Peyer's patch (tissue), 4 donors: ENCODE data around the gene ERAL1. TPM values are rescaled to one million over a fixed set of nuclear protein-coding genes. Genes with fewer than 3 reads are reported as not detected.
A peak's percentile ranks its signal among the peaks of the same experiment; 100 is the strongest.

Source experiments
- DNase-seq, 3 donors: peaks; one replicate each; pipeline ENCODE4 v3.0.0-alpha.2; 2017 to 2019
- H3K27ac ChIP-seq, 4 donors: fragments of 200-600 bp; sonication (generic); one replicate each; pipeline ENCODE4 v1.5.1; 2016 to 2019
- H3K27me3 ChIP-seq, 2 donors: fragments of 200-600 bp; sonication (generic); one replicate each; pipeline ENCODE4 v1.5.1; 2019
- H3K36me3 ChIP-seq, 3 donors: fragments of 200-600 bp; sonication (generic); one replicate each; pipeline ENCODE4 v1.5.1; 2016 to 2019
- H3K4me1 ChIP-seq, 4 donors: fragments of 200-600 bp; sonication (generic); one replicate each; pipeline ENCODE4 v1.5.1; 2016 to 2019
- H3K4me3 ChIP-seq, 4 donors: fragments of 200-600 bp; sonication (generic); 1 replicate in 3 of 4; 2 replicates in 1 of 4; pipeline ENCODE4 v1.5.1; 2016 to 2019; ENCODE audit warnings: mild to moderate bottlenecking in 1 of 4
- H3K9me3 ChIP-seq, 4 donors: fragments of 200-600 bp; sonication (generic); one replicate each; pipeline ENCODE4 v1.5.1; 2016 to 2019; ENCODE audit warnings: mild to moderate bottlenecking in 1 of 4
- POLR2A ChIP-seq, 2 donors: fragments of 450-650 bp; IDR thresholded peaks; one replicate each; pipeline ENCODE4 v1.5.1; 2017; ENCODE audit warnings: antibody characterized with exemption in 2 of 2, mild to moderate bottlenecking in 2 of 2, moderate library complexity in 2 of 2
- small RNA-seq, 2 donors: library from RNA; depleted of rRNA; stranded (forward); fragments of <200 nt; gene quantifications; one replicate each; pipeline ENCODE3, GENCODE V24; 2016
- total RNA-seq, 4 donors: library from RNA; depleted of rRNA; stranded (reverse); fragments of >200 nt; gene quantifications; one replicate each; pipeline ENCODE4 v1.1.0, GENCODE V29; 2016
- TF ChIP-seq, protein P1 (sequence below), 6 experiments: fragments of 450-650 bp in 4 of 6; fragments of 200-600 bp in 2 of 6; sonication (generic) in 1 of 6; IDR thresholded peaks; one replicate each; pipeline ENCODE4 v1.5.1; 2017 to 2019; ENCODE audit warnings: antibody characterized with exemption in 6 of 6, mild to moderate bottlenecking in 3 of 6, moderate library complexity in 1 of 6

The ERAL1 gene
- total RNA-seq, 4 donors from 2014 or later = 43.8 to 118 (median 51.0) TPM

DNA sequence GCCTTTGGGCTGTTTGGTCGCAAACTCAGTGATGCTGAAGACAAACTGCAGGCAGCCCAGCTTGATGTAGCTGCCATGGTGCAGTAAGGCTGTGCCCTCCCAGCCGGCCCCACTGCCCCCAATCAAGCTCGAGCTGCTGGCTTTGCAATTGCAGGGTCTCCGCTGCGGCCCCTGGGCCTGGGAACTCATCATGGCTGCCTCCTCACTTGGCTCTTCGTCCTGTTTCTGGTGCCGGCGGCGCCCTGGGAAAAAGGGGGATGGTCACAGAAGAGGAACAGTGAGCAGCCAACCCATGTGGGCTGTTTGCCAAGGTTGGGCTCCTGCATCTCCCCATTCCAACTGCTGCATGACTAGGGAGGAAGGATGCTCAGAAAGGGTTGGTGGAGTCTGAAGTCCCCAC lies 51.5 kb downstream of the ERAL1 start:
- Histone ChIP-seq H3K4me1 (peaks cover 0 to 26% (median 4%) of the 10 kb centered on the region in 4 donors), H3K27ac (no peak overlapping the region), H3K36me3 (peaks cover 0 to 51% (median 0%) of the 10 kb centered on the region in 3 donors), H3K27me3 (no peaks in the 10 kb centered on the region), H3K9me3 (no peaks in the 10 kb centered on the region), H3K4me3 (no peak overlapping the region)
- no peak for DNase-seq
- TF ChIP-seq, protein P1, sequence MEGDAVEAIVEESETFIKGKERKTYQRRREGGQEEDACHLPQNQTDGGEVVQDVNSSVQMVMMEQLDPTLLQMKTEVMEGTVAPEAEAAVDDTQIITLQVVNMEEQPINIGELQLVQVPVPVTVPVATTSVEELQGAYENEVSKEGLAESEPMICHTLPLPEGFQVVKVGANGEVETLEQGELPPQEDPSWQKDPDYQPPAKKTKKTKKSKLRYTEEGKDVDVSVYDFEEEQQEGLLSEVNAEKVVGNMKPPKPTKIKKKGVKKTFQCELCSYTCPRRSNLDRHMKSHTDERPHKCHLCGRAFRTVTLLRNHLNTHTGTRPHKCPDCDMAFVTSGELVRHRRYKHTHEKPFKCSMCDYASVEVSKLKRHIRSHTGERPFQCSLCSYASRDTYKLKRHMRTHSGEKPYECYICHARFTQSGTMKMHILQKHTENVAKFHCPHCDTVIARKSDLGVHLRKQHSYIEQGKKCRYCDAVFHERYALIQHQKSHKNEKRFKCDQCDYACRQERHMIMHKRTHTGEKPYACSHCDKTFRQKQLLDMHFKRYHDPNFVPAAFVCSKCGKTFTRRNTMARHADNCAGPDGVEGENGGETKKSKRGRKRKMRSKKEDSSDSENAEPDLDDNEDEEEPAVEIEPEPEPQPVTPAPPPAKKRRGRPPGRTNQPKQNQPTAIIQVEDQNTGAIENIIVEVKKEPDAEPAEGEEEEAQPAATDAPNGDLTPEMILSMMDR (IDR thresholded peaks at IDR 0.05) = no peak

DNA sequence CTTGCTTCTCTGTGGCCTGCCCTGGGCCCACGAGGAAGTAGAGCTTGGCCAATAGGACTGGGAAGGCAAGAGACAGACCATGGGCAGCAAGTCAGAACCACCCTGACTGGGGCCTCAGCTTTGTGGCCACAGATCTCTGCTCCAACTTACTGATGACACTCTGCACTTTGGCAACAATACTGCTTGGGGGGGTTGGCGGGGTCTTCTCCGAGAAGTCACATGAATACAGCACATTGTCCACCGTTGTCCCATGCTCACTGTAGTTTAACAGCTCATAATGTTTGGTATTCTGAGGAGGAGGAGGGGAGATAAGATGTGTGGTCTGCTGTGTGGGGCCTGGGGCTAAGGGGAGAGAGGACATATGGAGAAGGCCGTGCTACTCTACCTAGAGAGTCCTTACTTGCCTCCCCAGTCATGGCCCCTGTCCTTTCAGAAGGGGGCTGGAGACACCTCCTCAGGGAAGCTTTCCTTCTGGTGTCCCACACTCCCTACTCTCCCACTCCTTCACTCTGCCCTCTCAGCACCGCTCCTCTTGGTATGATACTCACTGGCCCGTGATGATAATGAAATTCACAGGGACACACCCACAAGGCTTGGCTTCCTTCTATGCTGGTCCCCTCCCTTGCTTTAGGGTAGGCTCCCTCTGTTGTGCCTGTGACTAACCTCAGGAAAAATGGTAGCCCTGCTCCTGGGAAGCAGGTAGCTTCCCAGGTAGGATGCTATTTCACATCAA lies 52.1 kb downstream of the ERAL1 start:
- no peak overlapping the region for H3K4me3 ChIP-seq
- no peaks in the 10 kb centered on the region for H3K27me3 ChIP-seq
- H3K27ac ChIP-seq = peak overlapping the region in 2 of 4 donors; percentile 5 to 73
- no peak for DNase-seq
- TF ChIP-seq, protein P1 (IDR thresholded peaks at IDR 0.05) = no peak
- TF ChIP-seq POLR2A (IDR thresholded peaks at IDR 0.05) = no peak
- H3K4me1 ChIP-seq = peaks cover 0 to 23% (median 1%) of the 10 kb centered on the region in 4 donors
- peaks cover 0 to 57% (median 0%) of the 10 kb centered on the region in 3 donors for H3K36me3 ChIP-seq
- H3K9me3 ChIP-seq = no peaks in the 10 kb centered on the region

DNA sequence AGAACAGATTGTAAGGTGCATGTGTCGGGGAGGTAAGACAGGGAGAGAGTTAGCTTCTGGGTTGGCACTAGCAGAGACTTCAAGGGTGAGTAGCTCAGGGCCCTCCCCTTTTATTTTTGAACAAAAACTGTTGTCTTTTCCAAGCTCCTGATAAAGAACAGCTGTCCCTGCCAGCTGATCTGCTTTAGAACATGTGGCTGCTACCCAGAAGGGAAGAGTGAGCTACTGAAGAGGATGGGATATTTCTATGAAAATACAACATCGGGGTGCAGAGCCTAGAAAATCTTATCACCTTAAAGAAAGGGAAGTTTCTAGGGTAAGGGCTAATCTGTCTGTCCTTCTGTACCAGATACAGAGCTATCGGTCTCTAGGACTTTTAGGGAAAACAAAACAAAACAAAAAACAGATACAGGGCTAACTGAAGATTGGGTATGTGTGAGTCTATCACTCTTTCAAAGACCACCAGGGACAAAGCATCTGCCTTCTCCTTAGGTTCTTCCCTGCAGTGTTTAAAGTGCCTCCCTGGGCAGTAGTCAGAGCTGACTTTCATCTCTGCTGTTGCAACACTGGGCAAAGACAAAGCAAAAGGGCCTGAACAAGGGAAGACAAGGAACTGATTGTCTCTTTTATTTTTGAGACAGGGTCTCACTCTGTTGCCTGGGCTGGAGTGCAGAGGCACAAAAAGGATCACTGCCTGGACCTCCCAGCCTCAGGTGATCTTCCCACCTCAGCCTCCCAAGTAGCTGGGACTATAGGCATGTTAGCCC lies 53.1 kb downstream of the ERAL1 start:
- TF ChIP-seq, protein P1 (IDR thresholded peaks at IDR 0.05) = no peak
- no peak for TF ChIP-seq POLR2A (IDR thresholded peaks at IDR 0.05)
- no peak for DNase-seq

DNA sequence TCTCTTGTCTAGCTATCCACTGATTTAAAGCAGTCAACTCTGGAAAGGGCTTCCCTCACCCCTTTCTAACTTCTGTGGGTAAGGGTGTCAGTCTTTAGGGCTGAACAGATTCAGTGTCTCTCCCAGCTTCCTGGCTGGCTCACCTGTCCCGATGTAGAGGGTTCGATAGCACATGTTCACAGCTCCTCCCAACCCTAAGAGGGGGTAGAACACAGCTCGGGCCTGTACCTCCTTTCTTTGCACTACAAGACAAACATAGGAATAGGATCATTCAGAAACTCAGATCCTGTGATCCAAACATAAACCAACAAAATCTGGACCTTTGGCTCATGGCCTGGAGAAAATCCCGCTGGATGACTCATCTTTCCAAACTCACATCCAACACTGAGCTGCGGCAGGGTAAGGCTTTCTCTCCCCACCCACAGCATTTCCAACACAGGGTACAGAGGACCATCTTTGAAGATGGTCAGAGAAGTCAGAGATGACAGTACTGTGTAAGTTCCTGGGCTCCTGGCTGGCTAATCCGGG lies 53.9 kb downstream of the ERAL1 start:
- peak overlapping the region; percentile 6 to 73 (median 53) for H3K27ac ChIP-seq
- peak in 1 of 3 donors; percentile 61 for DNase-seq
- TF ChIP-seq POLR2A (IDR thresholded peaks at IDR 0.05) = no peak
- TF ChIP-seq, protein P1 (IDR thresholded peaks at IDR 0.05) = no peak

More for the DNA sequence above, 53.1 kb downstream of the ERAL1 start:
- Histone ChIP-seq H3K9me3 (no peaks in the 10 kb centered on the region), H3K4me3 (no peak overlapping the region), H3K27me3 (no peaks in the 10 kb centered on the region), H3K27ac (peak overlapping the region; percentile 6 to 73 (median 53)), H3K4me1 (peaks cover 0 to 29% (median 2%) of the 10 kb centered on the region in 4 donors), H3K36me3 (peaks cover 0 to 67% (median 0%) of the 10 kb centered on the region in 3 donors)

DNA sequence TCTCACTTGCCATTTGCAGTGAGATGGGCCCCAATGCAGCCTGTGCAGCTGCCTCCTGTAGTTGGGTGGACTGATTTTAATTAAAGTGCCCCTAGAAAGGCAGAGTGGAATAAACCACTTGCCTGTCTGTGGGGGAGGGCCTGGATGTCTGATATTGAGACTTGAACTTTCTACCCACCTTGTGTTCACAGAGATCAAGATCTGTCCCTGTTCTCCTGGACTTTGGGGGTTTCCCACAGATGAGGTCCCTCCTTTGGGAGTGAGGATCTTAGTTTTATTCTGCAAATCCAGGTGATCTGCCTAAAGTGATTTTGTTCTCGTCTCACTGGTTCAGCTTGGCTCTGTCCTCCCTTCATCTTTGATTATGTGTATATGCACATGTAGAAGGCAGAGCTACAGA lies 55.7 kb downstream of the ERAL1 start:
- DNase-seq = no peak
- H3K4me1 ChIP-seq = peaks cover 0 to 33% (median 2%) of the 10 kb centered on the region in 4 donors
- H3K4me3 ChIP-seq = no peak overlapping the region
- H3K27ac ChIP-seq = no peak overlapping the region
- no peaks in the 10 kb centered on the region for H3K9me3 ChIP-seq
- H3K27me3 ChIP-seq = no peaks in the 10 kb centered on the region
- TF ChIP-seq POLR2A (IDR thresholded peaks at IDR 0.05) = no peak
- TF ChIP-seq, protein P1 (IDR thresholded peaks at IDR 0.05) = no peak
- H3K36me3 ChIP-seq = peaks cover 0 to 92% (median 0%) of the 10 kb centered on the region in 3 donors

More for the DNA sequence above, 53.9 kb downstream of the ERAL1 start:
- H3K9me3 ChIP-seq = no peaks in the 10 kb centered on the region
- no peaks in the 10 kb centered on the region for H3K27me3 ChIP-seq
- peaks cover 0 to 33% (median 2%) of the 10 kb centered on the region in 4 donors for H3K4me1 ChIP-seq
- no peak overlapping the region for H3K4me3 ChIP-seq
- peaks cover 0 to 75% (median 0%) of the 10 kb centered on the region in 3 donors for H3K36me3 ChIP-seq

Small RNAs within 50 kb of the gene (small RNA-seq; reads per million reads assigned to genes)
- gene RF00019 = 0 reads per million in 2 donors

Other genes starting within 250 kb of the ERAL1 start
- gene RSKR, start 240.8 kb upstream of the ERAL1 start, total RNA-seq = 10 to 100 TPM; 11.6 to 36.8 (median 23.3) TPM
- 100 to 1,000 TPM; 139 to 175 (median 167) TPM for gene BLTP2, start 209.9 kb upstream of the ERAL1 start, total RNA-seq
- 10 to 100 TPM; 39.6 to 60.5 (median 55.9) TPM for gene SDF2, start 193.1 kb upstream of the ERAL1 start, total RNA-seq
- 100 to 1,000 TPM in 1 of 4 donors, 10 to 100 TPM in 3; 61.5 to 101 (median 96.0) TPM for gene SUPT6H, start 192.8 kb upstream of the ERAL1 start, total RNA-seq
- 1 to 10 TPM in 3 of 4 donors, not detected in 1; 1.7 to 3.5 (median 3.1) TPM for gene PROCA1, start 143.1 kb upstream of the ERAL1 start, total RNA-seq
- gene RAB34, start 137.1 kb upstream of the ERAL1 start, total RNA-seq = 10 to 100 TPM; 14.5 to 69.3 (median 30.2) TPM
- 100 to 1,000 TPM; 214 to 675 (median 268) TPM for gene RPL23A, start 135.0 kb upstream of the ERAL1 start, total RNA-seq
- gene TLCD1, start 128.8 kb upstream of the ERAL1 start, total RNA-seq = 1 to 10 TPM; 3.3 to 9.1 (median 5.8) TPM
- 10 to 100 TPM in 2 of 4 donors, 1 to 10 TPM in 2; 7.4 to 89.1 (median 14.0) TPM for gene NEK8, start 126.2 kb upstream of the ERAL1 start, total RNA-seq
- gene TRAF4, start 111.0 kb upstream of the ERAL1 start, total RNA-seq = 100 to 1,000 TPM in 3 of 4 donors, 10 to 100 TPM in 1; 83.3 to 228 (median 184) TPM
- gene FAM222B, start 12.2 kb upstream of the ERAL1 start, total RNA-seq = 10 to 100 TPM; 28.1 to 55.8 (median 44.6) TPM
- gene FLOT2, start 42.7 kb downstream of the ERAL1 start, total RNA-seq = 10 to 100 TPM; 21.7 to 53.6 (median 41.9) TPM
- gene DHRS13, start 48.1 kb downstream of the ERAL1 start, total RNA-seq = 10 to 100 TPM in 1 of 4 donors, 1 to 10 TPM in 3; 3.3 to 10.0 (median 7.1) TPM
- gene PHF12, start 96.5 kb downstream of the ERAL1 start, total RNA-seq = 100 to 1,000 TPM in 1 of 4 donors, 10 to 100 TPM in 3; 54.8 to 114 (median 72.9) TPM
- 1 to 10 TPM in 1 of 4 donors, under 1 TPM in 1, not detected in 2; 0.66 to 1.1 TPM for gene SEZ6, start 151.0 kb downstream of the ERAL1 start, total RNA-seq
- gene PIPOX, start 188.1 kb downstream of the ERAL1 start, total RNA-seq = 1 to 10 TPM in 3 of 4 donors, not detected in 1; 3.2 to 5.2 (median 4.8) TPM